ENCODE measurements around the gene ANLN. TPM values are rescaled to one million over a fixed set of nuclear protein-coding genes. Genes with fewer than 3 reads are reported as not detected.
"Not testable (repeated sequence)": the region's sequence is repeated elsewhere in the genome, so short reads cannot be mapped to it uniquely, and the experiment has no call there.

ANLN gene
- total RNA-seq, 1 donor from 2014 or later, result 2.4 TPM

GRCh38 chr7:36491317-36491716 is 101.7 kb downstream of the ANLN start:
- DNase-seq (ENCODE audit: low read depth) (no peak), FAIRE-seq (no peak)
- TF ChIP-seq, protein P1, sequence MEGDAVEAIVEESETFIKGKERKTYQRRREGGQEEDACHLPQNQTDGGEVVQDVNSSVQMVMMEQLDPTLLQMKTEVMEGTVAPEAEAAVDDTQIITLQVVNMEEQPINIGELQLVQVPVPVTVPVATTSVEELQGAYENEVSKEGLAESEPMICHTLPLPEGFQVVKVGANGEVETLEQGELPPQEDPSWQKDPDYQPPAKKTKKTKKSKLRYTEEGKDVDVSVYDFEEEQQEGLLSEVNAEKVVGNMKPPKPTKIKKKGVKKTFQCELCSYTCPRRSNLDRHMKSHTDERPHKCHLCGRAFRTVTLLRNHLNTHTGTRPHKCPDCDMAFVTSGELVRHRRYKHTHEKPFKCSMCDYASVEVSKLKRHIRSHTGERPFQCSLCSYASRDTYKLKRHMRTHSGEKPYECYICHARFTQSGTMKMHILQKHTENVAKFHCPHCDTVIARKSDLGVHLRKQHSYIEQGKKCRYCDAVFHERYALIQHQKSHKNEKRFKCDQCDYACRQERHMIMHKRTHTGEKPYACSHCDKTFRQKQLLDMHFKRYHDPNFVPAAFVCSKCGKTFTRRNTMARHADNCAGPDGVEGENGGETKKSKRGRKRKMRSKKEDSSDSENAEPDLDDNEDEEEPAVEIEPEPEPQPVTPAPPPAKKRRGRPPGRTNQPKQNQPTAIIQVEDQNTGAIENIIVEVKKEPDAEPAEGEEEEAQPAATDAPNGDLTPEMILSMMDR (IDR thresholded peaks at IDR 0.05; ENCODE audit: insufficient read depth, low read length, severe bottlenecking), result no peak
- H3K4me3 ChIP-seq (ENCODE audit: low read depth, low read length), result no peak overlapping the region
- H3K36me3 ChIP-seq (ENCODE audit: control insufficient read depth, insufficient read depth, low read length), result no peaks in the 10 kb centered on the region
- peaks cover 2% of the 10 kb centered on the region for H3K27me3 ChIP-seq (ENCODE audit: control insufficient read depth, insufficient read depth, low read length)

DNA sequence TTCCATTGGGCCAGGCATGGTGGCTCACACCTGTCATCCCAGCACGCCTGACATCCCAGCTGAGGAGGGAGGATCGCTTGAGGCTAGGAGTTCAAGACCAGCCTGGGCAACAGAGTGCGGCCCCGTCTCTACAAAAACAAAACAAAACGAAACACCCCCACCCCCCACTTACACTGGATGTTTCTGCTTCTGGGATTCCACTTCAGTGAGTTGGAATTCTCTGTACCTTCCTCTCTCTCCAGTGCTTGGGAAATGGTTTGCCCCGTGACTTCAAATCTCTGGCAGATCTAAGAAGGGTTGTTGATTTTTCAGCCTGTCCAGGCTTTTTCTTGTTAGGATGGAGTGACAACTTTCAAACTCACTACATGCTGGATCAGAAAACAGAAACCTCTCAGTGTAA is 106.9 kb downstream of the ANLN start:
- TF ChIP-seq, protein P1 (IDR thresholded peaks at IDR 0.05; ENCODE audit: insufficient read depth, low read length, severe bottlenecking), result no peak
- Histone ChIP-seq H3K36me3 (ENCODE audit: control insufficient read depth, insufficient read depth, low read length) (no peaks in the 10 kb centered on the region), H3K27me3 (ENCODE audit: control insufficient read depth, insufficient read depth, low read length) (no peaks in the 10 kb centered on the region), H3K4me3 (ENCODE audit: low read depth, low read length) (no peak overlapping the region)
- DNase-seq (ENCODE audit: low read depth), result no peak
- no peak for FAIRE-seq

DNA sequence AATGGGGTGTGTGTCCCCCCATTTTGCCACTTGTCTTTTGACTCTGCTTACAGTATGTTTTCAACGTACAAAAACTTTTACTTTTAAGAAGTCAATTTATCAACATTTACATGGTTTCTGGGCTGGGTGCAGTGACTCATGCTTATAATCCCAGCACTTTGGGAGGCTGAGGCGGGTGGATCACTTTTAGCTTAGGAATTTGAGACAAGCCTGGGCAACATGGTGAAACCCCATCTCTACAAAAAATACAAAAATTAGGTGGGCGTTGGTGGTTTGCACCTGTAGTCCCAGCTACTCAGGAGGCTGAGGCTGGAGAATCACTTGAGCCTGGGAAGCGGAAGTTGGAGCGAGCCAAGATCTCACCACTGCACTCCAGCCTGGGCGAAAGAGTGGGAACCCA is 107.5 kb downstream of the ANLN start:
- not testable (repeated sequence) for FAIRE-seq; H3K27me3 ChIP-seq (ENCODE audit: control insufficient read depth, insufficient read depth, low read length); H3K36me3 ChIP-seq (ENCODE audit: control insufficient read depth, insufficient read depth, low read length); H3K4me3 ChIP-seq (ENCODE audit: low read depth, low read length)
- DNase-seq (ENCODE audit: low read depth), result peak; percentile 87

DNA sequence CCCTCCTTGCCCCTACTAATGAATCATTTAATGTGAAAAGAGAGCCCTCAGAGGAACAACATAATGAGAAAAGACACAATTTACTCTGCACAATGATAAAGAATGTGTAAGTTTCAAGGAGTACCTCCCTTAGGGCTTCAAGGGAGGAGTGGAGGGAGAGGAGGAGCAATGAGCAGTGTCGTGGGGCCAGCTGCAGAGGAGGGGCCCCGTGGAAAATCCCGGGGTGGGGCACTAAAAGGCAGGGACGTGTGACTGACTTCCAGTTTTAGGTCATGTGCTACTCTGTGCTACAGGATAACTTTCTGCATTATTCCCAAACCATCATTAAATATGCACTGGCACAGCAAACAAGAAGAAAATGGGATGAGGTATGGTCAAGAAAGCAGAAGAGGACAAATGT is 108.1 kb downstream of the ANLN start:
- no peak for FAIRE-seq
- Histone ChIP-seq H3K27me3 (ENCODE audit: control insufficient read depth, insufficient read depth, low read length) (no peaks in the 10 kb centered on the region), H3K36me3 (ENCODE audit: control insufficient read depth, insufficient read depth, low read length) (no peaks in the 10 kb centered on the region), H3K4me3 (ENCODE audit: low read depth, low read length) (no peak overlapping the region)
- no peak for DNase-seq (ENCODE audit: low read depth)
- TF ChIP-seq, protein P1 (IDR thresholded peaks at IDR 0.05; ENCODE audit: insufficient read depth, low read length, severe bottlenecking), result no peak

Other genes with a start within 250 kb of the ANLN start
- gene EEPD1, start 236.6 kb upstream of the ANLN start, total RNA-seq, result 2.3 and 2.9 TPM in 2 replicates